Right lobe of liver (tissue), 6 donors: ENCODE results near the gene LHX1. TPM values are rescaled to one million over a fixed set of nuclear protein-coding genes. Genes with fewer than 3 reads are reported as not detected.

Experiments used
- ATAC-seq, 4 donors: fragments of 200-7000 bp; cut with Tn5 transposase; one replicate each; pipeline ENCODE4 v1.9.1; 2020; ENCODE audit warnings: mild to moderate bottlenecking in 4 of 4, moderate library complexity in 4 of 4
- DNase-seq, 3 donors: peaks; one replicate each; pipeline ENCODE4 v3.0.0-alpha.2; 2020
- H3K27ac ChIP-seq, 3 donors: fragments of 200-600 bp; one replicate each; pipeline ENCODE4 v1.8.0; 2022
- H3K27me3 ChIP-seq, 2 donors: fragments of 200-600 bp; one replicate each; pipeline ENCODE4 v1.8.0; 2022
- H3K36me3 ChIP-seq, 4 donors: fragments of 200-600 bp; sonication (generic) in 1 of 4; one replicate each; pipeline versions ENCODE4 v1.5.1 to v1.8.0; 2017 to 2022; ENCODE audit warnings: control low read depth in 1 of 4
- H3K4me1 ChIP-seq, 4 donors: fragments of 200-600 bp; sonication (generic) in 1 of 4; one replicate each; pipeline versions ENCODE4 v1.5.1 to v1.8.0; 2017 to 2022; ENCODE audit warnings: control low read depth in 1 of 4
- H3K4me3 ChIP-seq, 3 donors: fragments of 200-600 bp; one replicate each; pipeline ENCODE4 v1.8.0; 2022
- H3K9me3 ChIP-seq, 4 donors: fragments of 200-600 bp; sonication (generic) in 1 of 4; one replicate each; pipeline versions ENCODE4 v1.5.1 to v1.8.0; 2017 to 2022; ENCODE audit warnings: control low read depth in 1 of 4
- CTCF ChIP-seq, 4 donors: fragments of 200-600 bp in 3 of 4; fragments of 450-650 bp in 1 of 4; IDR thresholded peaks; one replicate each; pipeline versions ENCODE4 v1.5.1 to v1.8.0; 2016 to 2022; ENCODE audit warnings: antibody characterized with exemption in 4 of 4, mild to moderate bottlenecking in 2 of 4
- POLR2A ChIP-seq: fragments of 450-650 bp; IDR thresholded peaks from one replicate; pipeline ENCODE4 v1.6.1; 2017; ENCODE audit warnings: antibody characterized with exemption, mild to moderate bottlenecking
- WGBS: methylation state at CpG from one replicate; pipeline ENCODE4 v1.1.6; 2018; ENCODE audit warnings: low coverage, low lambda C conversion rate; ENCODE audit not compliant: insufficient coverage; ENCODE audit errors: missing lambda C conversion rate; 5-methylcytosine and 5-hydroxymethylcytosine counted together
- intact Hi-C, 2 donors: fragments of 100-400 bp; cut with DNase I; formaldehyde crosslinking; loops; one replicate each; pipeline versions ENCODE4 v1.11.2 to v1.14.1; 2022
- total RNA-seq, 6 experiments: library from RNA; depleted of rRNA in 2 of 6; stranded (reverse); fragments of >200 nt in 2 of 6; fragmentation: NEBNext Ultra II Directional in 3 of 6; extraction: Animal tissue kit (Norgen Biotek cat#: 25700) in 3 of 6; gene quantifications; one replicate each; pipeline versions ENCODE4 v1.1.0 to v1.2.4, GENCODE V29; 2016 to 2023
- donor health status: DM: no; HTN: yes; CAD: no.
- donor health status: DM: no; HTN: no; CAD: no.
- donor health status: DM: no; HTN: no; CAD: no.
- donor health status: DM: no; HTN: yes; CAD: no.
- donor health status: DM: no; HTN: yes; CAD: no.

The LHX1 gene
- total RNA-seq, 6 experiments from 2014 or later = not detected

GRCh38 chr17:36940313-36941264 is 3.3 kb downstream of the LHX1 start:
- intact Hi-C loops = loop anchor here (10.0 kb wide), 1 partner anchor 104 kb away; no protein-coding TSS in a partner anchor
- Histone ChIP-seq H3K36me3 (no peaks in the 10 kb centered on the region), H3K9me3 (no peaks in the 10 kb centered on the region), H3K27me3 (peaks cover 42 to 93% of the 10 kb centered on the region in 2 donors), H3K4me3 (no peak overlapping the region), H3K27ac (no peak overlapping the region), H3K4me1 (peaks cover 0 to 32% (median 8%) of the 10 kb centered on the region in 4 donors)
- TF ChIP-seq POLR2A (no peak), CTCF (IDR thresholded peaks at IDR 0.05) (no peak)
- DNase-seq (no peak), ATAC-seq (no peak)
- 9% methylated on average over 12 of the region's 52 CpGs for WGBS

GRCh38 chr17:36941265-36942010 is 4.2 kb downstream of the LHX1 start:
- Histone ChIP-seq H3K36me3 (no peaks in the 10 kb centered on the region), H3K27ac (no peak overlapping the region), H3K4me3 (no peak overlapping the region), H3K27me3 (peaks cover 50 to 93% of the 10 kb centered on the region in 2 donors), H3K4me1 (peaks cover 0 to 25% (median 8%) of the 10 kb centered on the region in 4 donors), H3K9me3 (no peaks in the 10 kb centered on the region)
- intact Hi-C loops = loop anchor here (10.0 kb wide), 1 partner anchor 103 kb away; no protein-coding TSS in a partner anchor
- ATAC-seq = no peak
- TF ChIP-seq POLR2A = no peak
- TF ChIP-seq CTCF (IDR thresholded peaks at IDR 0.05) = no peak
- WGBS = 34% methylated on average over 16 of the region's 17 CpGs
- DNase-seq = no peak

- Histone ChIP-seq H3K36me3 (no peaks in the 10 kb centered on the region), H3K27me3 (peaks cover 48 to 91% of the 10 kb centered on the region in 2 donors), H3K4me1 (peaks cover 0 to 18% (median 8%) of the 10 kb centered on the region in 4 donors), H3K4me3 (no peak overlapping the region), H3K9me3 (no peaks in the 10 kb centered on the region), H3K27ac (no peak overlapping the region)
- DNase-seq (no peak), ATAC-seq (no peak)
- WGBS = 16% methylated on average over 10 of the region's 57 CpGs
- intact Hi-C loops = loop anchor here (10.0 kb wide), 1 partner anchor 103 kb away; no protein-coding TSS in a partner anchor
- TF ChIP-seq CTCF (IDR thresholded peaks at IDR 0.05) (no peak), POLR2A (no peak)
Measured at GRCh38 chr17:36942019-36942599, 4.8 kb downstream of the LHX1 start.

GRCh38 chr17:36942631-36943125 is 5.4 kb downstream of the LHX1 start:
- Histone ChIP-seq H3K27me3 (peaks cover 43 to 85% of the 10 kb centered on the region in 2 donors), H3K4me1 (peaks cover 0 to 13% (median 6%) of the 10 kb centered on the region in 4 donors), H3K27ac (no peak overlapping the region), H3K9me3 (no peaks in the 10 kb centered on the region), H3K36me3 (no peaks in the 10 kb centered on the region), H3K4me3 (no peak overlapping the region)
- no peak for DNase-seq
- WGBS = 2% methylated on average over 23 of the region's 59 CpGs
- no peak for TF ChIP-seq POLR2A
- no peak for TF ChIP-seq CTCF (IDR thresholded peaks at IDR 0.05)
- no peak for ATAC-seq
- intact Hi-C loops = loop anchor here (10.0 kb wide), 1 partner anchor 102 kb away; no protein-coding TSS in a partner anchor
